GM12891 (cell line): Measurements from ENCODE around the gene KCNMA1.

Experiments used
- DNase-seq: peaks from one replicate; pipeline ENCODE4 v3.0.0; 2011; ENCODE audit warnings: low spot score; ENCODE audit not compliant: insufficient read length
- FAIRE-seq: peaks from 2 replicates; lab custom pipeline; 2011; peaks lifted over from hg19 to GRCh38; lab: Jason Lieb, UNC
- PAX5 ChIP-seq: IDR thresholded peaks from 2 replicates; pipeline ENCODE4 v1.6.1; 2011; ENCODE audit warnings: low read length, moderate library complexity, mild to moderate bottlenecking; ENCODE audit not compliant: insufficient read depth, severe bottlenecking
- POLR2A ChIP-seq: IDR thresholded peaks from 2 replicates; pipeline ENCODE4 v1.6.1; 2011; ENCODE audit warnings: low read depth, low read length, control low read depth
- POLR2AphosphoS5 ChIP-seq: IDR thresholded peaks from 2 replicates; pipeline ENCODE4 v1.6.1; 2011; ENCODE audit warnings: low read depth, low read length, control low read depth
- POU2F2 ChIP-seq: IDR thresholded peaks from 2 replicates; pipeline ENCODE4 v1.6.1; 2011; ENCODE audit warnings: low read depth, mild to moderate bottlenecking, control low read depth, low read length, moderate library complexity
- SPI1 ChIP-seq: IDR thresholded peaks from 2 replicates; pipeline ENCODE4 v1.6.1; 2011; ENCODE audit warnings: low read depth, low read length, control low read depth
- TAF1 ChIP-seq: IDR thresholded peaks from 2 replicates; pipeline ENCODE4 v1.6.1; 2011; ENCODE audit warnings: low read depth, low read length, control low read depth

The KCNMA1 gene

DNA sequence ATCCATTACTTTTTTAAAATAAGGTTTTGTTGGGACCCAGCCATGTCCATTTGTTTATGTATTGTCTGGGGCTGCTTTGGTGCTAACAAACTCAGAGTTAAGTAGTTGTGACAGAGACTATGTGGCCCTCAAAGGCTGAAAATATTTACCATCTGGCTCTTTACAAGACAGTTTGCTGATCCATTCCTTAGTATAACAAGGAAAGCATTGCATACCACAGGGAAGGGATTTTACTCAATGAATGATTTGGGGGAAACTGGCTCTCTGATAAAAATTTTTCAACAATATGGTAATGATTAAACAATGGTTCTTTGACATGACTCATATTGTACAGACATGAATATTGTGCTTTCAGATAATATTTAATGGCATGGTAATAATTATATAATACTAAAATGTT lies 738.1 kb downstream of the KCNMA1 start:
- TF ChIP-seq TAF1 (no peak), POLR2A (no peak), PAX5 (no peak), POU2F2 (no peak), SPI1 (no peak)
- no peak for DNase-seq

GRCh38 chr10:76892766-76893479 lies 744.7 kb downstream of the KCNMA1 start:
- FAIRE-seq (no peak), DNase-seq (no peak)
- TF ChIP-seq POLR2AphosphoS5 (no peak), POU2F2 (no peak), TAF1 (no peak)

More for the DNA sequence above, 738.1 kb downstream of the KCNMA1 start:
- FAIRE-seq, result no peak

GRCh38 chr10:76887223-76888010 lies 750.2 kb downstream of the KCNMA1 start:
- DNase-seq (no peak), FAIRE-seq (no peak)
- TF ChIP-seq POLR2A (no peak), POU2F2 (no peak), POLR2AphosphoS5 (no peak), SPI1 (no peak), TAF1 (no peak), PAX5 (no peak)

DNA sequence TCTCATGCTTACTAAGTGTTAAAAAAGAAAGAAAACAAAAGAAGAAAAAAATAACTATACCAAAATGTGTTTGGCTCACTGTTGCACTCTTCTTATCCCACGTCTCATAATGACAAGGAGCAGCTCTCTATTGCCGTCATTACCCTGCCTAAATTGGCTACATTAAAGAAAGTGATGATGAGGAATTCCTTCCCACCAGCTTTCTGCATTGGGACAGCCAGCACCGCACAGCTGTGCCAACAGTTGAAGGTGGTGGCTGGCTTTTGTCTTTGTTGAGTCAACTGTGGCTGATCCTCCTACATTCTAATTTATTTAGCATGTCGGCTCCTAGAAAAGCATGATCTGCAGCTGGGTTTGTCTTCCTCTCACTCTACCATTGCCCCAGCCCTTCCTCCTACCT lies 751.8 kb downstream of the KCNMA1 start:
- FAIRE-seq, result no peak
- DNase-seq, result no peak
- TF ChIP-seq SPI1, result no peak
- TF ChIP-seq PAX5, result no peak
- TF ChIP-seq POLR2AphosphoS5, result no peak
- TF ChIP-seq POU2F2, result no peak
- TF ChIP-seq POLR2A, result no peak
- no peak for TF ChIP-seq TAF1

- DNase-seq (no peak), FAIRE-seq (no peak)
- TF ChIP-seq SPI1 (no peak), POLR2A (no peak), PAX5 (no peak), POLR2AphosphoS5 (no peak), POU2F2 (no peak), TAF1 (no peak)
These were observed 752.8 kb downstream of the KCNMA1 start for GRCh38 chr10:76884673-76885275.

DNA sequence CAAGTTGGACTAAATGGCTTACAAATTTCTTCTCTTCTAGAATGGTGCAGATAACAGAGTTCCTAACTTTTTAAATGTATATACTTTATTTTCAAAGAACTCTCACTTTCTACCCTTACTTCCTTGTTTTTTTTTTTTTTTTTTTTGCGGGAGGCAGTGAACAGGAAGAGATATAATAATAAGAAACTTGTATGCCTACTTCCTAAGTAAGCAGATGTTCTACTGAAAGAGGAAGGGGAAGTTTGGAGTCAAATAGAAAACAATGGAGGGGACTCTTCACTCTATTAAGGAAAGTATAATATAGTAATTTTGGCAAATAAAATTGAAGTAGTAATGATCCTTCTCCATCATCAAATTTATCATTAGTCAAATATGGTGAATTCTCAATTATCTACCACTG lies 754.0 kb downstream of the KCNMA1 start:
- no peak for FAIRE-seq
- TF ChIP-seq POLR2AphosphoS5 (no peak), SPI1 (no peak), PAX5 (no peak), TAF1 (no peak), POU2F2 (no peak), POLR2A (no peak)
- no peak for DNase-seq

- DNase-seq (no peak), FAIRE-seq (no peak)
- TF ChIP-seq POU2F2 (no peak), PAX5 (no peak), POLR2A (no peak), TAF1 (no peak), POLR2AphosphoS5 (no peak), SPI1 (no peak)
These were observed 754.8 kb downstream of the KCNMA1 start for GRCh38 chr10:76882796-76883195.

- DNase-seq (no peak), FAIRE-seq (no peak)
These were observed 755.4 kb downstream of the KCNMA1 start for GRCh38 chr10:76882245-76882644.

DNA sequence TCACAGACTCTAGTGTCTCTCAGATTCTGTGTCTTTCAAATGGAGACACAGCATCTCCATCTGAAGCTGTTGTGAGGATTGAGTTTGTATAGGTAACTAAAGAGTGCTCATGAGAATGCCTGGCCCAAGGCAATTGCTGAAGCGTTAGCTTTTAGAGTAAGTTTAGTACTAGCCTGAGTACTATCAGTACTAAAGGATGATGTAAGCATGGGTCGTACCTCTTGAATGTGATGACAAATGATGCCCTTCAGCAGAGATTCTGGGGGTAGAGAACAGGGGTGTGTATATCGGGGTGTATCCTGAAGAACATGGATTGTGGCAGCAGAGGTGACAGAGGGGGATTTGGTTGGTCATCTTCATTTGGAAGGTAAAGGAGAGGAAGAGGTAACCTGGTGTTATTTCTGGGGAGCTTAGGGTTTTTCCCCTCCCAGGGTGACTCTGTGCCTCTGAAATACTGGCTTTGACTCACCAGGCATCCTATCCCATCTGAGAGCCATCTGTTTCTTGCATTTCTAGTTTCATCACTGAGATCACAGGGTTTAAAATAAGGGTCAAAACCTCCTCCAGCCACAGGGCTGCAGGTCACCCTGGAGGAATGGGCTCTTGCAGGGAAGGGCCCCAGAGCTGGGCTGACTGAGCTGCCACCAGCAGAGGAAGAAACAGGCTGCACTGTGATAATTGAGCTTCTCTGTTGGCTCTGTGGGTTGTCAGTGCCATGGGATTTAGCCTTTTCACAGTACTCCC lies 756.0 kb downstream of the KCNMA1 start:
- DNase-seq (no peak), FAIRE-seq (no peak)
- TF ChIP-seq POU2F2 (no peak), POLR2AphosphoS5 (no peak), TAF1 (no peak), PAX5 (no peak), SPI1 (no peak), POLR2A (no peak)

More at GRCh38 chr10:76882245-76882644, 755.4 kb downstream of the KCNMA1 start:
- TF ChIP-seq PAX5, result no peak
- TF ChIP-seq POLR2AphosphoS5, result no peak
